HEK293T (cell line): ENCODE measurements around the gene SNRNP35.
"Not testable (repeated sequence)": the region's sequence is repeated elsewhere in the genome, so short reads cannot be mapped to it uniquely, and the experiment has no call there.

Experiments
- CTCF ChIA-PET: fragments of 350-600 bp; formaldehyde crosslinking; extraction: SDS; loops from one replicate; lab custom pipeline; 2021; ENCODE audit warnings: antibody characterized with exemption, inconsistent platforms; lab: Yijun Ruan, JAX
- POLR2A ChIA-PET: fragments of 350-600 bp; formaldehyde crosslinking; extraction: SDS; loops from one replicate; lab custom pipeline; 2020; ENCODE audit warnings: antibody characterized with exemption, inconsistent platforms; lab: Yijun Ruan, JAX
- DNase-seq: peaks from one replicate; pipeline ENCODE4 v3.0.0; 2012; ENCODE audit warnings: mixed read lengths; ENCODE audit errors: extremely low spot score
- ARNT ChIP-seq: fragments of 450-650 bp; IDR thresholded peaks from 2 replicates; pipeline ENCODE4 v1.6.1; 2017; ENCODE audit warnings: mild to moderate bottlenecking
- BHLHE40 ChIP-seq: fragments of 450-650 bp; IDR thresholded peaks from 2 replicates; pipeline ENCODE4 v1.6.1; 2016; ENCODE audit warnings: mild to moderate bottlenecking, moderate library complexity, borderline replicate concordance
- CTBP1 ChIP-seq: fragments of 450-650 bp; IDR thresholded peaks from 2 replicates; pipeline ENCODE4 v1.6.1; 2016; ENCODE audit warnings: borderline replicate concordance
- ELF4 ChIP-seq: fragments of 450-650 bp; IDR thresholded peaks from 2 replicates; pipeline ENCODE4 v1.6.1; 2017; ENCODE audit warnings: antibody characterized with exemption
- FOXK2 ChIP-seq: fragments of 450-650 bp; IDR thresholded peaks from 2 replicates; pipeline ENCODE4 v1.6.1; 2016; ENCODE audit warnings: mild to moderate bottlenecking
- FOXM1 ChIP-seq: fragments of 450-650 bp; IDR thresholded peaks from 2 replicates; pipeline ENCODE4 v1.6.1; 2017; ENCODE audit warnings: mild to moderate bottlenecking, borderline replicate concordance
- L3MBTL2 ChIP-seq: fragments of 450-650 bp; conservative IDR thresholded peaks from 2 replicates; pipeline ENCODE4 v1.6.1; 2016; ENCODE audit warnings: mild to moderate bottlenecking
- LEF1 ChIP-seq: fragments of 450-650 bp; IDR thresholded peaks from 2 replicates; pipeline ENCODE4 v1.6.1; 2017; ENCODE audit warnings: mild to moderate bottlenecking, borderline replicate concordance
- PKNOX1 ChIP-seq: fragments of 450-650 bp; IDR thresholded peaks from 2 replicates; pipeline ENCODE4 v1.6.1; 2016
- ZNF384 ChIP-seq: fragments of 450-650 bp; IDR thresholded peaks from 2 replicates; pipeline ENCODE4 v1.6.1; 2016

The SNRNP35 gene

GRCh38 chr12:123428591-123428990 lies 29.3 kb upstream of the SNRNP35 start:
- no peak for DNase-seq
- TF ChIP-seq L3MBTL2 (no peak), BHLHE40 (no peak), PKNOX1 (peak; percentile 68)
- CTCF ChIA-PET = no interaction called here
- POLR2A ChIA-PET = no interaction called here

- POLR2A ChIA-PET = interaction anchor here (0.5 kb wide), 1 partner anchor 275 kb away, joined by 3 read pairs; no protein-coding TSS in a partner anchor
- DNase-seq, CTCF ChIA-PET: not testable (repeated sequence)
Observed at GRCh38 chr12:123429101-123429500, 28.8 kb upstream of the SNRNP35 start.

GRCh38 chr12:123431951-123432817 lies 25.8 kb upstream of the SNRNP35 start:
- POLR2A ChIA-PET = interaction anchor here (1.5 kb wide), 1 partner anchor 26 kb away, joined by 4 read pairs; the partner anchor contains the start of gene SNRNP35
- DNase-seq, CTCF ChIA-PET: not testable (repeated sequence)

- POLR2A ChIA-PET = interaction anchor here (1.5 kb wide), 1 partner anchor 24 kb away, joined by 4 read pairs; the partner anchor contains the start of gene SNRNP35
- TF ChIP-seq FOXM1 (no peak), PKNOX1 (no peak)
- DNase-seq = no peak
- CTCF ChIA-PET = no interaction called here
Observed at GRCh38 chr12:123433615-123434014, 24.3 kb upstream of the SNRNP35 start.

GRCh38 chr12:123435636-123436016 lies 22.3 kb upstream of the SNRNP35 start:
- DNase-seq = no peak
- ChIA-PET CTCF (interaction anchor here (0.7 kb wide), 1 partner anchor 24 kb away, joined by 3 read pairs; no protein-coding TSS in a partner anchor), POLR2A (no interaction called here)
- TF ChIP-seq LEF1 (no peak), PKNOX1 (no peak), ARNT (no peak), ELF4 (no peak), ZNF384 (no peak), FOXM1 (no peak), L3MBTL2 (no peak), CTBP1 (no peak)

- ChIA-PET POLR2A (no interaction called here), CTCF (no interaction called here)
- TF ChIP-seq L3MBTL2 (peak; percentile 71), ELF4 (no peak)
- peak; percentile 81 for DNase-seq
Observed at GRCh38 chr12:123436017-123436964, 21.6 kb upstream of the SNRNP35 start, which contains the start of gene RILPL2. Gene RILPL2 (minus strand): TSS chr12:123436684. CDS start chr12:123436420, 264 bp downstream.

GRCh38 chr12:123441523-123442164 lies 16.3 kb upstream of the SNRNP35 start:
- ChIA-PET CTCF (no interaction called here), POLR2A (no interaction called here)
- DNase-seq = no peak
- TF ChIP-seq FOXK2 (no peak), PKNOX1 (no peak)
